Smooth muscle cell (in vitro differentiated cells): Measurements from ENCODE around the gene ADH1A. TPM values are rescaled to one million over a fixed set of nuclear protein-coding genes. Genes with fewer than 3 reads are reported as not detected.

ENCODE experiments used
- DNase-seq: peaks from one replicate; lab custom pipeline; 2025; ENCODE audit not compliant: unreplicated experiment; lab: John Stamatoyannopoulos, UW
- H2AFZ ChIP-seq: fragments of 200-600 bp; sonication (generic); 2 replicates; pipeline ENCODE4 v1.6.0; 2016; ENCODE audit warnings: antibody characterized with exemption, low read depth, mild to moderate bottlenecking
- H3F3A ChIP-seq: fragments of 200-600 bp; sonication (generic); 2 replicates; pipeline ENCODE4 v1.6.0; 2017; ENCODE audit warnings: antibody characterized with exemption, low read depth
- H3K27ac ChIP-seq: fragments of 200-600 bp; sonication (generic); 2 replicates; pipeline ENCODE4 v1.5.1; 2016; ENCODE audit warnings: low read depth, mild to moderate bottlenecking
- H3K27me3 ChIP-seq: fragments of 200-600 bp; sonication (generic); 2 replicates; pipeline ENCODE4 v1.6.1; 2016; ENCODE audit warnings: low read depth, mild to moderate bottlenecking
- H3K36me3 ChIP-seq: fragments of 200-600 bp; sonication (generic); 2 replicates; pipeline ENCODE4 v1.5.1; 2016; ENCODE audit warnings: low read depth
- H3K4me1 ChIP-seq: fragments of 200-600 bp; sonication (generic); 2 replicates; pipeline ENCODE4 v1.5.1; 2016; ENCODE audit warnings: low read depth
- H3K4me2 ChIP-seq: fragments of 200-600 bp; sonication (generic); 2 replicates; pipeline ENCODE4 v1.6.0; 2016; ENCODE audit warnings: mild to moderate bottlenecking
- H3K4me3 ChIP-seq: fragments of 200-600 bp; sonication (generic); 2 replicates; pipeline ENCODE4 v1.5.1; 2016; ENCODE audit warnings: mild to moderate bottlenecking
- H3K79me2 ChIP-seq: fragments of 200-600 bp; sonication (generic); 2 replicates; pipeline ENCODE4 v1.6.0; 2016; ENCODE audit warnings: low read depth, mild to moderate bottlenecking
- H3K9ac ChIP-seq: fragments of 200-600 bp; sonication (generic); 2 replicates; pipeline ENCODE4 v1.6.0; 2016; ENCODE audit warnings: low read depth
- H3K9me3 ChIP-seq: fragments of 200-600 bp; sonication (generic); replicated peaks from 2 replicates; pipeline ENCODE4 v1.5.1; 2016; ENCODE audit warnings: low read depth
- H4K20me1 ChIP-seq: fragments of 200-600 bp; sonication (generic); 2 replicates; pipeline ENCODE4 v1.6.0; 2016; ENCODE audit warnings: low read depth
- WGBS: methylation state at CpG from one replicate; pipeline ENCODE4 v1.1.7; 2016; ENCODE audit warnings: low lambda C conversion rate; 5-methylcytosine and 5-hydroxymethylcytosine counted together
- polyA plus RNA-seq: library from polyadenylated mRNA; unstranded; fragments of >200 nt; fragmentation: Nextera tagmentation; extraction: Ambion mirVana; gene quantifications from 2 replicates; pipeline ENCODE4 v1.2.1, GENCODE V29; 2016
- total RNA-seq: library from RNA; depleted of rRNA; stranded (reverse); fragments of >200 nt; gene quantifications from 2 replicates; pipeline ENCODE4 v1.2.3, GENCODE V29; 2014
- TF ChIP-seq, protein P1 (sequence below): fragments of 200-600 bp; sonication (generic); IDR thresholded peaks from 2 replicates; pipeline ENCODE4 v1.5.1; 2017; ENCODE audit warnings: borderline replicate concordance, mild to moderate bottlenecking, antibody characterized with exemption; ENCODE audit not compliant: insufficient read depth, poor library complexity, severe bottlenecking

ADH1A gene
- total and polyA plus RNA-seq, 2 experiments from 2014 or later, result not detected

DNA sequence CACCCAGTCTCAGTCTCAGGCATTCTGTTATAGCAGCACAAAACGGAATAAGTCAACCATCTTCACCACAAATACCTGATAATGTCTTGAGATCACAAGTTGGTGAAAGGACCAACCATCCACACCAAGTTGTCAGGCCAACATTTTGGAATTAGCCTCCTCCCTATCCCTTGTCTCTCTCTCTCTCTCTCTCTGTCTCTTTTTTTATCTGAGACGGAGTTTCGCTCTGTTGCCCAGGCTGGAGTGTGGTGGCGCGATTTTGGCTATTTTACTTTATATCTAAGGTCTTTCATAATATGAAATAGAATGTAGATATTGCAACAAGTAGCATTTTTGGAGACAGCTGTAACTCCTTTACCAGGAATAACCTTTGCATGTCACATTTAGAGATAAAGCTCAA is 15.7 kb downstream of the ADH1A start:
- Histone ChIP-seq H3K9me3 (no peaks in the 10 kb centered on the region), H3K27ac (no peak overlapping the region), H3K9ac (no peak overlapping the region), H3K27me3 (no peaks in the 10 kb centered on the region), H4K20me1 (no peaks in the 10 kb centered on the region), H3K4me3 (no peak overlapping the region), H3K4me1 (no peaks in the 10 kb centered on the region), H3K79me2 (no peaks in the 10 kb centered on the region), H3K4me2 (no peak overlapping the region), H3K36me3 (no peaks in the 10 kb centered on the region), H2AFZ (no peak overlapping the region), H3F3A (no peaks in the 10 kb centered on the region)
- 92% methylated on average over 5 of the region's 5 CpGs for WGBS
- TF ChIP-seq, protein P1, sequence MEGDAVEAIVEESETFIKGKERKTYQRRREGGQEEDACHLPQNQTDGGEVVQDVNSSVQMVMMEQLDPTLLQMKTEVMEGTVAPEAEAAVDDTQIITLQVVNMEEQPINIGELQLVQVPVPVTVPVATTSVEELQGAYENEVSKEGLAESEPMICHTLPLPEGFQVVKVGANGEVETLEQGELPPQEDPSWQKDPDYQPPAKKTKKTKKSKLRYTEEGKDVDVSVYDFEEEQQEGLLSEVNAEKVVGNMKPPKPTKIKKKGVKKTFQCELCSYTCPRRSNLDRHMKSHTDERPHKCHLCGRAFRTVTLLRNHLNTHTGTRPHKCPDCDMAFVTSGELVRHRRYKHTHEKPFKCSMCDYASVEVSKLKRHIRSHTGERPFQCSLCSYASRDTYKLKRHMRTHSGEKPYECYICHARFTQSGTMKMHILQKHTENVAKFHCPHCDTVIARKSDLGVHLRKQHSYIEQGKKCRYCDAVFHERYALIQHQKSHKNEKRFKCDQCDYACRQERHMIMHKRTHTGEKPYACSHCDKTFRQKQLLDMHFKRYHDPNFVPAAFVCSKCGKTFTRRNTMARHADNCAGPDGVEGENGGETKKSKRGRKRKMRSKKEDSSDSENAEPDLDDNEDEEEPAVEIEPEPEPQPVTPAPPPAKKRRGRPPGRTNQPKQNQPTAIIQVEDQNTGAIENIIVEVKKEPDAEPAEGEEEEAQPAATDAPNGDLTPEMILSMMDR, result no peak
- no peak for DNase-seq

DNA sequence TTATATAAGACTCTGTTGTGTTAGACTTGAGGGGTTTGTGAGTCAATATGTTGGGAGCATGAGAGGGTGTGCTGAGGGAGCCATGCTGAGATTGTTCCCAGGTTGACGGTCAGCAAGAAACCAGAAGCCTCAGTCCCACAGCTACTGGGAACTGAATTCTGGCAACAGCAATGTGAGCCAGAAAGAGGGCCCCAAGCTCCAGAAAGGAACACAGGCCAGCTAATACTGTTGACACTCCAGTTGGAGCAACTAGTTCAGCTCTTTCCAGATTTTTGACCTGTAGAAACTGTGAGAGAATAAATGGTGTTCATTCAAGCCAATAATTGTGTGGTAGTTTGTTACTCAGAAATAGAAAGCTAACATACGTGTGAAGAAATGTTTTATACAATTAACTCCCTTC is 17.1 kb downstream of the ADH1A start:
- Histone ChIP-seq H3K4me2 (no peak overlapping the region), H3K4me3 (no peak overlapping the region), H3K36me3 (no peaks in the 10 kb centered on the region), H2AFZ (no peak overlapping the region), H3K9me3 (no peaks in the 10 kb centered on the region), H4K20me1 (no peaks in the 10 kb centered on the region), H3K27ac (no peak overlapping the region), H3K9ac (no peak overlapping the region), H3K79me2 (no peaks in the 10 kb centered on the region), H3F3A (no peaks in the 10 kb centered on the region), H3K4me1 (no peaks in the 10 kb centered on the region), H3K27me3 (no peaks in the 10 kb centered on the region)
- 89% methylated on average over 2 of the region's 2 CpGs for WGBS
- TF ChIP-seq, protein P1, result no peak
- DNase-seq, result no peak

DNA sequence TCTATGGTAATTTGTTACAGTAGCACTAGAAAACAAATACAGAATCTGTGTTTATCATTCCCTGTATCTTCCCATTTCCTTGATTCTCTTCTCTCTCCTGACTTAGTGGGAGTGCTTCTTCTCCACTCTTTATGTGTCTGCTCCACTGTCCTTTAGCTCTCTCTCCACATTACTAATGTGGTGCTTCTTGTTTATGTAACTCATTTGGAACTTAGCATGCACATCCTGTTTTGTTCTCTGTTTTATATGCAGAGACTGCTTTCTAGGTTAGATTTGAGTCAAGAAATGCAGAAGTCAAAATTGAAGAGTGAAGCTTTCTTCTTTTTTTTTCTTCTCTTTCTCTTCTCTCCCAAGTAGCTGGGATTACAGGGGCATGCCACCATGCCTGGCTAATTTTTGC is 25.9 kb downstream of the ADH1A start:
- H3K27me3 ChIP-seq, result no peaks in the 10 kb centered on the region
- H3K4me2 ChIP-seq, result no peak overlapping the region
- H3K9me3 ChIP-seq, result no peaks in the 10 kb centered on the region
- DNase-seq, result no peak
- TF ChIP-seq, protein P1, result no peak
- no peaks in the 10 kb centered on the region for H3K36me3 ChIP-seq
- no peaks in the 10 kb centered on the region for H4K20me1 ChIP-seq
- no peaks in the 10 kb centered on the region for H3K4me1 ChIP-seq
- no peak overlapping the region for H2AFZ ChIP-seq
- no peaks in the 10 kb centered on the region for H3F3A ChIP-seq
- no peak overlapping the region for H3K9ac ChIP-seq
- no peak overlapping the region for H3K4me3 ChIP-seq
- no peaks in the 10 kb centered on the region for H3K79me2 ChIP-seq
- H3K27ac ChIP-seq, result no peak overlapping the region

GRCh38 chr4:99252746-99253145 is 38.0 kb downstream of the ADH1A start:
- H3K9me3 ChIP-seq, result no peaks in the 10 kb centered on the region
- no peak overlapping the region for H3K27ac ChIP-seq
- no peaks in the 10 kb centered on the region for H3K79me2 ChIP-seq
- no peak overlapping the region for H3K4me2 ChIP-seq
- DNase-seq, result no peak
- WGBS, result 88% methylated on average over 4 of the region's 4 CpGs
- no peaks in the 10 kb centered on the region for H3F3A ChIP-seq
- TF ChIP-seq, protein P1, result no peak
- no peak overlapping the region for H2AFZ ChIP-seq
- H3K9ac ChIP-seq, result no peak overlapping the region
- no peaks in the 10 kb centered on the region for H3K36me3 ChIP-seq
- H4K20me1 ChIP-seq, result no peaks in the 10 kb centered on the region
- H3K4me3 ChIP-seq, result no peak overlapping the region
- no peaks in the 10 kb centered on the region for H3K27me3 ChIP-seq
- H3K4me1 ChIP-seq, result no peaks in the 10 kb centered on the region
